WTC11 (cell line): Measurements from ENCODE around the gene TSC1. TPM values are rescaled to one million over a fixed set of nuclear protein-coding genes. Genes with fewer than 3 reads are reported as not detected.

ENCODE experiments used
- ATAC-seq: fragments of 200-7000 bp; cut with Tn5 transposase; 2 replicates; pipeline ENCODE4 v1.10.0; 2021; ENCODE audit warnings: mild to moderate bottlenecking, moderate library complexity
- CTCF ChIA-PET: fragments of 300-600 bp; sonication (Branson Sonifier 250); formaldehyde crosslinking; loops from one replicate; lab custom pipeline; 2021; ENCODE audit warnings: antibody characterized with exemption; lab: Charles Lee
- POLR2A ChIA-PET: fragments of 350-600 bp; sonication (Branson Sonifier 250); formaldehyde crosslinking; loops from one replicate; lab custom pipeline; 2021; ENCODE audit warnings: antibody characterized with exemption; lab: Charles Lee
- DNase-seq: peaks from one replicate; pipeline ENCODE4 v3.0.0; 2021; ENCODE audit warnings: low spot score
- H3K27ac Mint-ChIP-seq: 2 replicates; pipeline ENCODE4 v1.8.0; 2021; ENCODE audit warnings: mixed read lengths
- H3K27me3 Mint-ChIP-seq: 2 replicates; pipeline ENCODE4 v1.8.0; 2021; ENCODE audit warnings: low read depth, mild to moderate bottlenecking, moderate library complexity, mixed read lengths
- H3K36me3 Mint-ChIP-seq: 2 replicates; pipeline ENCODE4 v1.8.0; 2021; ENCODE audit warnings: mixed read lengths
- H3K4me1 Mint-ChIP-seq: 2 replicates; pipeline ENCODE4 v1.8.0; 2022; ENCODE audit warnings: mixed read lengths
- H3K4me3 Mint-ChIP-seq: 2 replicates; pipeline ENCODE4 v1.8.0; 2021; ENCODE audit warnings: mild to moderate bottlenecking, moderate library complexity, mixed read lengths
- H3K9me3 Mint-ChIP-seq: 2 replicates; pipeline ENCODE4 v1.8.0; 2021; ENCODE audit warnings: mixed read lengths
- AFF4 ChIP-seq: sonication (generic); formaldehyde crosslinking; IDR thresholded peaks from 2 replicates; pipeline ENCODE4 v1.8.1; 2023; ENCODE audit warnings: mild to moderate bottlenecking, missing genetic modification reagents, borderline replicate concordance
- ATF2 ChIP-seq: sonication (generic); formaldehyde crosslinking; IDR thresholded peaks from 2 replicates; pipeline ENCODE4 v1.8.1; 2022; ENCODE audit warnings: low read depth, missing genetic modification reagents, borderline replicate concordance
- CDX4 ChIP-seq: fragments of 250-450 bp; sonication (Bioruptor Pico); IDR thresholded peaks from 2 replicates; pipeline ENCODE4 v1.9.0; 2021; ENCODE audit warnings: moderate library complexity, mild to moderate bottlenecking, inconsistent platforms, borderline replicate concordance
- ETV6 ChIP-seq: sonication (generic); formaldehyde crosslinking; IDR thresholded peaks from 2 replicates; pipeline ENCODE4 v1.8.1; 2022; ENCODE audit warnings: mild to moderate bottlenecking, missing genetic modification reagents
- FOXP4 ChIP-seq: sonication (generic); formaldehyde crosslinking; IDR thresholded peaks from 2 replicates; pipeline ENCODE4 v1.8.0; 2022; ENCODE audit warnings: mild to moderate bottlenecking, missing genetic modification reagents
- GRHL2 ChIP-seq: fragments of 250-450 bp; sonication (Bioruptor Pico); IDR thresholded peaks from 2 replicates; pipeline ENCODE4 v1.8.0; 2022; ENCODE audit warnings: mild to moderate bottlenecking, moderate library complexity; ENCODE audit not compliant: insufficient replicate concordance, severe bottlenecking
- HMGA2 ChIP-seq: fragments of 250-450 bp; sonication (Bioruptor Pico); IDR thresholded peaks from 2 replicates; pipeline ENCODE4 v1.4.0; 2021; ENCODE audit warnings: mild to moderate bottlenecking, moderate library complexity
- MXD4 ChIP-seq: fragments of 250-450 bp; sonication (Bioruptor Pico); IDR thresholded peaks from 2 replicates; pipeline ENCODE4 v1.8.0; 2021; ENCODE audit warnings: mild to moderate bottlenecking, moderate library complexity, borderline replicate concordance
- PRDM15 ChIP-seq: sonication (generic); formaldehyde crosslinking; IDR thresholded peaks from 2 replicates; pipeline ENCODE4 v1.8.0; 2022; ENCODE audit warnings: missing genetic modification reagents
- ZMAT4 ChIP-seq: fragments of 250-450 bp; sonication (Bioruptor Pico); IDR thresholded peaks from 2 replicates; pipeline ENCODE4 v1.9.0; 2021; ENCODE audit warnings: mild to moderate bottlenecking
- ZNF416 ChIP-seq: fragments of 250-450 bp; sonication (Bioruptor Pico); IDR thresholded peaks from 2 replicates; pipeline ENCODE4 v1.9.0; 2021; ENCODE audit warnings: mild to moderate bottlenecking, inconsistent platforms
- ZNF512 ChIP-seq: sonication (generic); formaldehyde crosslinking; IDR thresholded peaks from 2 replicates; pipeline ENCODE4 v1.8.1; 2022; ENCODE audit warnings: missing genetic modification reagents, borderline replicate concordance
- ZNF532 ChIP-seq: fragments of 250-450 bp; sonication (Bioruptor Pico); IDR thresholded peaks from 2 replicates; pipeline ENCODE4 v1.9.0; 2021; ENCODE audit warnings: mild to moderate bottlenecking, borderline replicate concordance
- total RNA-seq: library from RNA; stranded (reverse); gene quantifications from 3 replicates; pipeline ENCODE4 v1.2.3, GENCODE V29; 2021

The TSC1 gene
- total RNA-seq, 1 experiment from 2014 or later, result 52.9 TPM

GRCh38 chr9:132886334-132886725 is 58.1 kb downstream of the TSC1 start:
- ATAC-seq (no peak), DNase-seq (no peak)
- ChIA-PET POLR2A (interaction anchor here (1.1 kb wide), 1 partner anchor 58 kb away, joined by 3 read pairs; no protein-coding TSS in a partner anchor), CTCF (interaction anchor here (1.0 to 1.3 kb wide), 3 partner anchors 15 to 299 kb away, joined by 3 read pairs; no protein-coding TSS in a partner anchor)
- Mint-ChIP-seq H3K27ac (no peak overlapping the region), H3K36me3 (no peaks in the 10 kb centered on the region), H3K4me1 (no peaks in the 10 kb centered on the region), H3K27me3 (no peaks in the 10 kb centered on the region), H3K9me3 (no peaks in the 10 kb centered on the region), H3K4me3 (no peak overlapping the region)
- TF ChIP-seq GRHL2 (CRISPR knock-in tag), result no peak
- no peak for TF ChIP-seq ETV6
- TF ChIP-seq FOXP4, result no peak
- no peak for TF ChIP-seq PRDM15 (CRISPR knock-in tag)
- no peak for TF ChIP-seq MXD4 (CRISPR knock-in tag)
- no peak for TF ChIP-seq ATF2 (CRISPR knock-in tag)
- TF ChIP-seq ZNF416 (CRISPR knock-in tag), result no peak
- no peak for TF ChIP-seq AFF4 (CRISPR knock-in tag)
- TF ChIP-seq HMGA2 (CRISPR knock-in tag), result no peak
- no peak for TF ChIP-seq ZNF512
- TF ChIP-seq CDX4 (CRISPR knock-in tag), result no peak
- no peak for TF ChIP-seq ZMAT4 (CRISPR knock-in tag)
- TF ChIP-seq ZNF532 (CRISPR knock-in tag), result no peak
